Measurements from ENCODE around the gene IRX4. TPM values are rescaled to one million over a fixed set of nuclear protein-coding genes. Genes with fewer than 3 reads are reported as not detected.

Gene IRX4
- total and polyA plus RNA-seq, 8 donors: 14.8 TPM; not detected in 7

DNA sequence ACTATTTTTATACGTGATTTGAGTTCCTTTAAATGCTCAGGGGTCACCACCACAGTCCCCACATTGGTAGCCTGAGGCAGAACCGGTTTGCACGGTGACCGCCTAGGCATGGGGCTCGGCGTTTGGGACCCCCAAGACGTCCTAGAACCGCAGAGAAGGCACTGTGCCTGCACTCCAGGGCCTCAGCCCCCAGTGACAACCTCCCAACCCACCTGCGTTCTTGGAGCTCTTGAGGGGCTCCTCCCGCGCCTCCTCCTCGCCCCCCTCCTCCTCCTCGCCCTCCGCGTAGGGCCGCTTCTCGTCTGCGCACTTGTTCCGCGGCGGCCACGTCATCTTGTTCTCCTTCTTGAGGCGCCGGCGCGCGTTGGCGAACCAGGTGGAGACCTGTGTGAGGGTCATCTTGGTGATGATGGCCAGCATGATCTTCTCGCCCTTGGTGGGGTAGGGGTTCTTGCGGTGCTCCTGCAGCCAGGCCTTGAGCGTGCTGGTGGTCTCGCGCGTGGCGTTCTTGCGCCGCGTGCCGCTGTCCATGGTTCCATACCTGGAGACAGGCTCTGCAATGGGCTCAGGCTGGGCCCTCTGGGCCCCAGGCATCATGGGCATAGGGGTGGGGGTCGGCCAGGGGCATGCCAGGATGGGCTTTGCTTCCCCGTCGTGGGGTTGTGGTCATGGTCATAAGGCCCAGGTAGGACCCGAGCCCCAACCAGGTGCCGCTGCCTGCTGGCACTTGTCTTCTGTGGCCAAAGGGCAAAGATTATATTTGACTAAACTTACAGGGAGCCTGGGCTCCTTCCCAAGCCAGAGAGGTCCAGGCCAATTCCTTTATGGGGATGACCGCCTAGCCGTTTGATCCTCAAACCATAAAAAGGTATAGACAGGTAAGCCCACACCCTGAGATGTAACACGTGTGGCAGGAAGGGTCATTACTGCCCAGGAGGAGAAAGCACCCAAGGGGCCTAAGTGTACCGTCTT lies 3.1 kb downstream of the IRX4 start:
- no peak overlapping the region for H3K27ac ChIP-seq
- intact Hi-C loops (cut with DNase I; ENCODE audit: low total_unique reads): no loop called here

DNA sequence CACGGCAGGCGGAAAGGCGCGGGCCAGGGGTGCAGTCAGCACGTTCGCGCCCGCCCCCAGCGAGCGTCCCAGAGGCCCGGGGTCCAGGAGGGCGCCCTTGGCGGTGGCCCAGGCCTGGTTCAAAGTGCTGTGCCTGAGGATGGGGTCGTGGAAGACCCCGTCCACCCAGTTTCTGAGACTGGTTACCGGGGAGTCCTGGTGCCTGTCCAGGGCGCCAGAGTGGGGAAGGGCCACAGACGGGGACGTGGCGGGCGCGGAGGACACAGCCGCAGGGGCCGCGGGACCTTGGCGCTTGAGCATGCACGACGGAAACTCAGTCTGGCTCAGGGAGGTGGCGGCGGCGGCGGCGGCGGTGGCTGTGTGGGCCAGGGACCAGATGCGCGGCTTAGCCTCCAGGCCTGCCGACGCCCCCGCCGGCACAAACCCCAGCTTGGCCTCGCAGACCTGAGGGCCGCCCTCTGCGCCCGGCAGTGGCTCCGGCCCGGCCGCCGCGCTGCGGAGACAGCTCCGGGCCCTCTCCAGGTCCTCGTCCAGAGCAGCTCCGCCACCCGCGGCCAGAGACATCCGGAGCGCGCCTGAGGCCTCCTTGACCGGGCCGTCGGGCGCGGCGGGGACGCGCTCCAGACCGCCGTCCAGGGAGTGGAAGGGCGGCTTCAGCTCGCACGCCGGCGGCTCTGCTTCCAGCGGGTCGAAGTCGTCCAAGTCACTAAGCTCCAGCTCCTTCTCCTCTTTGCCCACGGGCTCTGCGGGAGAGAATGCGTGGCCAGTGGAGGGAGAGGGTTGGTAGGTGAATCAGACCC lies 4.5 kb downstream of the IRX4 start:
- Histone ChIP-seq H3K36me3 (no peaks in the 10 kb centered on the region), H3K4me1 (peaks cover 22 to 50% (median 38%) of the 10 kb centered on the region in 4 donors), H3K27ac (no peak overlapping the region), H3K27me3 (peaks cover 47 to 100% (median 100%) of the 10 kb centered on the region in 3 donors), H3K4me3 (no peak overlapping the region), H3K9me3 (no peaks in the 10 kb centered on the region)
- DNase-seq: no peak
- intact Hi-C loops (cut with DNase I; ENCODE audit: low total_unique reads): no loop called here
- TF ChIP-seq POLR2A (IDR thresholded peaks at IDR 0.05): no peak
- no peak for TF ChIP-seq POLR2AphosphoS5 (IDR thresholded peaks at IDR 0.05)
- TF ChIP-seq, protein P1, sequence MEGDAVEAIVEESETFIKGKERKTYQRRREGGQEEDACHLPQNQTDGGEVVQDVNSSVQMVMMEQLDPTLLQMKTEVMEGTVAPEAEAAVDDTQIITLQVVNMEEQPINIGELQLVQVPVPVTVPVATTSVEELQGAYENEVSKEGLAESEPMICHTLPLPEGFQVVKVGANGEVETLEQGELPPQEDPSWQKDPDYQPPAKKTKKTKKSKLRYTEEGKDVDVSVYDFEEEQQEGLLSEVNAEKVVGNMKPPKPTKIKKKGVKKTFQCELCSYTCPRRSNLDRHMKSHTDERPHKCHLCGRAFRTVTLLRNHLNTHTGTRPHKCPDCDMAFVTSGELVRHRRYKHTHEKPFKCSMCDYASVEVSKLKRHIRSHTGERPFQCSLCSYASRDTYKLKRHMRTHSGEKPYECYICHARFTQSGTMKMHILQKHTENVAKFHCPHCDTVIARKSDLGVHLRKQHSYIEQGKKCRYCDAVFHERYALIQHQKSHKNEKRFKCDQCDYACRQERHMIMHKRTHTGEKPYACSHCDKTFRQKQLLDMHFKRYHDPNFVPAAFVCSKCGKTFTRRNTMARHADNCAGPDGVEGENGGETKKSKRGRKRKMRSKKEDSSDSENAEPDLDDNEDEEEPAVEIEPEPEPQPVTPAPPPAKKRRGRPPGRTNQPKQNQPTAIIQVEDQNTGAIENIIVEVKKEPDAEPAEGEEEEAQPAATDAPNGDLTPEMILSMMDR (IDR thresholded peaks at IDR 0.05): no peak
- no peak for TF ChIP-seq EP300 (IDR thresholded peaks at IDR 0.05)
- 4 to 10% (median 8%) methylated on average over 20 to 79 of the region's 79 CpGs for WGBS, 5 donors

More for the DNA sequence above, 3.1 kb downstream of the IRX4 start:
- no peaks in the 10 kb centered on the region for H3K9me3 ChIP-seq
- no peaks in the 10 kb centered on the region for H3K36me3 ChIP-seq
- DNase-seq: no peak
- TF ChIP-seq POLR2AphosphoS5 (IDR thresholded peaks at IDR 0.05) (no peak), EP300 (IDR thresholded peaks at IDR 0.05) (no peak), POLR2A (IDR thresholded peaks at IDR 0.05) (no peak)
- TF ChIP-seq, protein P1 (IDR thresholded peaks at IDR 0.05): no peak
- no peak overlapping the region for H3K4me3 ChIP-seq
- 8 to 17% (median 13%) methylated on average over 32 to 48 of the region's 48 CpGs for WGBS, 5 donors
- peaks cover 47 to 100% (median 100%) of the 10 kb centered on the region in 3 donors for H3K27me3 ChIP-seq
- H3K4me1 ChIP-seq: peaks cover 33 to 62% (median 50%) of the 10 kb centered on the region in 4 donors

DNA sequence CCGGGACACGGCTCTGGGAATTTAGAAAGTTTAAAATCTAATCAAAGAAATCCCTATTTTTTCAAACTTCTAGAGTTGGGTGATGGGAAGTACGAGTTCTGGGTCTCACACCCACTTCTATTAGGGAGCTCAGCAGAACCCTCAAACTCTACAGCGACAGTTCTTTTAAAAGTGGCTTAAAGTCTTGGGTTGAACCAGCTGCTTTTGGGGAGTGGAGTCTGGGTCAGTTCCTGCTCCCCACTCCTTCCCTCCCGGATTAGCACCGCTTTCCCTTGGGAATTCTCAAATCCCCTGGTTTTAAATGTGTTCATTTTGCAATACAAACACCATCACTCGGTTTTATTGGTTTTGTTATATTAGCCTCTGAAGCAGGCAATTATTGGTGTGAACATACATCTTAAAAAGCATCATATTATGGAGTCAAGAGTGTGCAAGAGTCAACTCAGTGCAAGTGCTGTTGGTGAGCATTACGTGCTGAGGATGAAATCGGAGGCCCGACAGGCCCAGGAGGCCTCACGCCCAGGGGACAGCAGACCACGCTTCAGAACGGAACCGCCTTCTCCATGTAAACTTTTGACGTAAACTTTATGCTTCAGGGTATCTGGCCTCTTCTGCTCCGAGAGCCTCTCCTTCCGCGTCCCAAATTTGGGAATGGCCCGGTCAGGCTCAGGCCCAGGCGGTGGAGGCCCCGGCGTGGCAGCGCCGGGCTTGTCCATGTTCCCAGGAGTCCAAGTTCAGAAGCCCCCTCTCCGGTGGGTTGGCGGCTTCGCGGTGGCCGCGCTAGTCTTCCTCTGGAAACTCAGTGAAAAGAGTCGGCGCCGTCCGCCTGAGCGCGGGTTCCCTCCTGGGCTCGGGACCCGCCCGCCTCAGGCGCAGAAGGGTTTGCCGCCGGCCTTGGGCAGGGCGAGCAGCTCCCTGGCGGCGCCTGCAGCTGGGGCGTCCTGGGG lies 5.3 kb downstream of the IRX4 start:
- Histone ChIP-seq H3K9me3 (no peaks in the 10 kb centered on the region), H3K27me3 (peaks cover 41 to 100% (median 99%) of the 10 kb centered on the region in 3 donors), H3K4me3 (no peak overlapping the region), H3K36me3 (no peaks in the 10 kb centered on the region), H3K27ac (no peak overlapping the region), H3K4me1 (peaks cover 13 to 41% (median 30%) of the 10 kb centered on the region in 4 donors)
- TF ChIP-seq EP300 (IDR thresholded peaks at IDR 0.05): no peak
- TF ChIP-seq POLR2A (IDR thresholded peaks at IDR 0.05): no peak
- TF ChIP-seq POLR2AphosphoS5 (IDR thresholded peaks at IDR 0.05): no peak
- TF ChIP-seq, protein P1 (IDR thresholded peaks at IDR 0.05): no peak
- intact Hi-C loops (cut with DNase I; ENCODE audit: low total_unique reads): no loop called here
- WGBS, 5 donors: 7 to 16% (median 10%) methylated on average over 32 to 46 of the region's 46 CpGs
- DNase-seq: no peak
